Activated T-helper 17 cell treated with anti-CD3 and anti-CD28 coated beads, Interleukin-2, amount 50 U/mL, for 72 hours (primary cell): ENCODE results near the gene IRAK3. TPM values are rescaled to one million over a fixed set of nuclear protein-coding genes. Genes with fewer than 3 reads are reported as not detected.

Experiments
- ATAC-seq: fragments of 150-1000 bp; cut with Tn5 transposase; replicated peaks from 2 replicates; pipeline ENCODE4 v1.10.0; 2021; ENCODE audit warnings: mild to moderate bottlenecking, moderate library complexity
- H3K27ac Mint-ChIP-seq: one replicate; pipeline ENCODE4 v1.8.0; 2022; ENCODE audit warnings: mixed read lengths
- H3K27me3 Mint-ChIP-seq: one replicate; pipeline ENCODE4 v1.8.0; 2022; ENCODE audit warnings: mixed read lengths
- H3K36me3 Mint-ChIP-seq: one replicate; pipeline ENCODE4 v1.8.0; 2022; ENCODE audit warnings: low read depth, mild to moderate bottlenecking, mixed read lengths
- H3K4me1 Mint-ChIP-seq: one replicate; pipeline ENCODE4 v1.8.0; 2022; ENCODE audit warnings: mixed read lengths
- H3K4me3 Mint-ChIP-seq: one replicate; pipeline ENCODE4 v1.8.0; 2022; ENCODE audit warnings: mild to moderate bottlenecking, mixed read lengths
- H3K9me3 Mint-ChIP-seq: one replicate; pipeline ENCODE4 v1.8.0; 2022; ENCODE audit warnings: mixed read lengths
- total RNA-seq, 2 donors: library from RNA; stranded (reverse); gene quantifications; one replicate each; pipeline ENCODE4 v1.2.3, GENCODE V29; 2022

Gene IRAK3
- 1 to 10 TPM; 1.4 to 1.8 TPM for total RNA-seq

DNA sequence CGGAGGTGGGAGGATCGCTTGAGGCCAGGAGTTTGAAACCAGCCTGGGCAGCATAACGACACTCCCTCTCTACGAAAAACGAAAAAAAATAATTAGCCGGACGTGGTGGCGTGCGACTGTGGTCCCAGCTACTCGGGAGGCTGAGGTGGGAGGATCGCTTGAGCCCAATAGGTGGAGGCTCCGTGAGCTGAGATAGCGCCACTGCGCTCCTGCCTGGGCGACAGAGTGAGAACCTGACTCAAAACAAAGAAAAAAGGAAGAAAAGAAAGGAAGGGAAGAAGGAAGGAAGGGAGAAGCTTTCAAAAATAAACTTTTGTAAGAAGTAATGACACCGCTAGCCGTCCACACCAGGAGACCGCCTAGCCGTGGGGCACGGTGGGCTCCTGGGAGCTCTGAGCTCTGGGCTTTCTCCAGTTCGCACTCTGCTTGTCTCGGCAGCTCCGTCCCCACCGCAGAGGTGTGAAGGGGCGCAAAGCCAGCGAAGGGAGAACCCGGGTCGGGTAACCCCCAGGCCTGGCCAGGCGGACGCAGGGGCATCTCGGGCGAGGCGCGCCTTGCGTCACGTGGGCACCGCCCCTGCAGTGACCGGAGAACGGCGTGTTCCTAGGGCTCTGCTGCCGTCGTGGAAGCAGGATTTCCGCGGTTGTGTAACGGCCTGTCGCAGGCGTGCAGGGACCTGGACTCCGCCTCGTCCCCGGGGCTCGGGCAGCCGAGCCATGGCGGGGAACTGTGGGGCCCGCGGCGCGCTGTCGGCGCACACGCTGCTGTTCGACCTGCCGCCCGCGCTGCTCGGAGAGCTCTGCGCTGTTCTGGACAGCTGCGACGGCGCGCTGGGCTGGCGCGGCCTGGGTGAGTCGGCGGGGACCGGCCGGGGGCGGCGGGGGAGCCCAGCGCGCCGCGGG lies at the start of gene IRAK3:
IRAK3 (plus strand) TSS at position 631 of the 902 bp plus-strand sequence; CDS start at position 717, 86 bp downstream.
- Mint-ChIP-seq H3K4me3 (peak within 1 kb of the TSS; percentile 74), H3K9me3 (peaks cover 3% of the 10 kb centered on the region), H3K27me3 (peaks cover 48% of the 10 kb centered on the region), H3K36me3 (no peaks in the 10 kb centered on the region), H3K4me1 (no peaks in the 10 kb centered on the region), H3K27ac (no peak within 1 kb of the TSS)
- peak; percentile 86 for ATAC-seq

DNA sequence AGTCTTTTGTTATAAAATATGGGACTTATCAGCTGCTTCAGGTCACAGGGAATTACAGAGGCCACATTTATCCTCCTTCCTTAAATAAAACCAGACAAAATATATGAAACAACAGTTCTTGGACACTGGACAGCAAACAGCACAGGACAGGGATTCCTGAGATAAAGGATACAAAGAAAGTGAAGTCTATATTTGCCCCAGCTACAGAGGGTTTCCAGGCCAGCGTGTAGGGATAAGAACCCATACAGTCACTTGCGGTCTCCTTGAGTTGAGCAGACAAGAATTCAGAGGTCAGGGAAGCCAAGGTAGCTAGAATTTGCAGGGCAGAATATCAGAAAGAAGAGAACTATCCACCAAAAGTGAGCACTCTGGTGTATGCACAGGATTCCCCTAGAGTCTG lies 49.7 kb upstream of the IRAK3 start:
- no peaks in the 10 kb centered on the region for H3K27me3 Mint-ChIP-seq
- H3K36me3 Mint-ChIP-seq: peaks cover 80% of the 10 kb centered on the region
- H3K4me3 Mint-ChIP-seq: no peak overlapping the region
- H3K4me1 Mint-ChIP-seq: no peaks in the 10 kb centered on the region
- no peak for ATAC-seq
- H3K27ac Mint-ChIP-seq: no peak overlapping the region
- peaks cover 5% of the 10 kb centered on the region for H3K9me3 Mint-ChIP-seq

DNA sequence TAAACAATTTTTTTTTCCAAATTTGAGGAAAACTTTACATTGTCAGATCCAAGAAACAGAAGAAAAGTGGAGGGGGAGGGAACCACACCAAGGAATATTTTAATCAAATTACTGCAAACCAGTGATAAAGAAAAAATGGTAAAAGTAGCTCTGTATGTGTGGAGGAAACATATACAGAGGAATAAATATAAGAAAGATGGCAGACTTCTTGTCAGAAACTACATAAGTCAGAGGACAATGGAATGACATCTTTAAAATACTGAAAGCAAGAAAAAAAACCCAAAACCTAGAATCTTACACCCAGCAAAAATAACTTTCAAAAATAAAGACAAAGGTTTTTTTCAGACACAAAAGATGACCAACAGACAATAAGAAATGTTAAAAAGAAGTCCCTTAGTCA lies 48.3 kb upstream of the IRAK3 start:
- no peaks in the 10 kb centered on the region for H3K27me3 Mint-ChIP-seq
- no peak overlapping the region for H3K27ac Mint-ChIP-seq
- H3K4me3 Mint-ChIP-seq: no peak overlapping the region
- H3K9me3 Mint-ChIP-seq: peaks cover 5% of the 10 kb centered on the region
- no peak for ATAC-seq
- no peaks in the 10 kb centered on the region for H3K4me1 Mint-ChIP-seq
- peaks cover 94% of the 10 kb centered on the region for H3K36me3 Mint-ChIP-seq

DNA sequence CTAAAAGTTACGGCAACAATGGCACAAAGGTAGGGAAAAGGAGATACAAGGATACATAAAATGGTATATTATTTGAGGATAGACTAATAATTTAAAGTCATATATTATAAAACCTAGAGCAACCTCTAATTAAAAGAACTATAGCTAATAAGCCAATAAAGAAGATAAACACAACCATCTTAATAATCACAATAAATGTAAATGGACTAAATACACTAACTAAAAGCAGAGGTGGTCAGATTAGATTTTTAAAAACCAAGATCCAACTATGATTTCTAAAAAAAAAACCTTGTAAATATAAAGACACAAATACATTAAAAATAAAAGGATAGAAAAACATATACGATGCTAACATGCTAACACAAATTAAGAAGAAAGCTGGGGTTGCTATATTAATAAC lies 47.7 kb upstream of the IRAK3 start:
- H3K27me3 Mint-ChIP-seq: no peaks in the 10 kb centered on the region
- H3K36me3 Mint-ChIP-seq: peaks cover 96% of the 10 kb centered on the region
- no peak for ATAC-seq
- H3K4me1 Mint-ChIP-seq: no peaks in the 10 kb centered on the region
- H3K9me3 Mint-ChIP-seq: peaks cover 5% of the 10 kb centered on the region
- no peak overlapping the region for H3K4me3 Mint-ChIP-seq
- H3K27ac Mint-ChIP-seq: no peak overlapping the region

DNA sequence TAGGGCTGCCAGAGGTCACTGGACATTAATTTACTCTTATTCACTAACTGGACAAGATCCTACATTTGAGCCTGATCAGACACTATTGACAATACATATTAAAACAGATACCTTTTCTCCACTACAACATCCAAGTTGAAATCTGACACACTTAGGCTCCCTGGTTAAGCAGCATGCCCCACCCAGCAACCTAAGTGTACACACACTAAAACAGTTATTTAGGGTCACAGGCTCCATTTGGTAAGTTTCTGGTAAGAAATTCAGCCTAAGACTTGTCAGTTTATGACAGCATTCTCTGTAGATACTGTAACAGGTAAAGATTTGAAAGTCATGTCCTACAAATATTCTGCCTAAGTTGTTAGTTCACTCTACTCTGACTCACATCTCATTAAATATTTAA lies 46.2 kb upstream of the IRAK3 start:
- H3K27me3 Mint-ChIP-seq: no peaks in the 10 kb centered on the region
- no peak overlapping the region for H3K4me3 Mint-ChIP-seq
- H3K9me3 Mint-ChIP-seq: peaks cover 5% of the 10 kb centered on the region
- H3K4me1 Mint-ChIP-seq: no peaks in the 10 kb centered on the region
- ATAC-seq: no peak
- H3K36me3 Mint-ChIP-seq: peaks cover 95% of the 10 kb centered on the region
- H3K27ac Mint-ChIP-seq: no peak overlapping the region

- Mint-ChIP-seq H3K27ac (no peak overlapping the region), H3K36me3 (peaks cover 97% of the 10 kb centered on the region), H3K4me1 (no peaks in the 10 kb centered on the region), H3K4me3 (no peak overlapping the region), H3K9me3 (peaks cover 5% of the 10 kb centered on the region), H3K27me3 (no peaks in the 10 kb centered on the region)
- no peak for ATAC-seq
Observed at GRCh38 chr12:66143868-66144267, 45.1 kb upstream of the IRAK3 start.

- Mint-ChIP-seq H3K4me3 (no peak overlapping the region), H3K27me3 (no peaks in the 10 kb centered on the region), H3K9me3 (peaks cover 4% of the 10 kb centered on the region), H3K36me3 (peaks cover 99% of the 10 kb centered on the region), H3K4me1 (no peaks in the 10 kb centered on the region), H3K27ac (peak overlapping the region; percentile 42)
- ATAC-seq: no peak
Observed at GRCh38 chr12:66144791-66145754, 43.9 kb upstream of the IRAK3 start.

DNA sequence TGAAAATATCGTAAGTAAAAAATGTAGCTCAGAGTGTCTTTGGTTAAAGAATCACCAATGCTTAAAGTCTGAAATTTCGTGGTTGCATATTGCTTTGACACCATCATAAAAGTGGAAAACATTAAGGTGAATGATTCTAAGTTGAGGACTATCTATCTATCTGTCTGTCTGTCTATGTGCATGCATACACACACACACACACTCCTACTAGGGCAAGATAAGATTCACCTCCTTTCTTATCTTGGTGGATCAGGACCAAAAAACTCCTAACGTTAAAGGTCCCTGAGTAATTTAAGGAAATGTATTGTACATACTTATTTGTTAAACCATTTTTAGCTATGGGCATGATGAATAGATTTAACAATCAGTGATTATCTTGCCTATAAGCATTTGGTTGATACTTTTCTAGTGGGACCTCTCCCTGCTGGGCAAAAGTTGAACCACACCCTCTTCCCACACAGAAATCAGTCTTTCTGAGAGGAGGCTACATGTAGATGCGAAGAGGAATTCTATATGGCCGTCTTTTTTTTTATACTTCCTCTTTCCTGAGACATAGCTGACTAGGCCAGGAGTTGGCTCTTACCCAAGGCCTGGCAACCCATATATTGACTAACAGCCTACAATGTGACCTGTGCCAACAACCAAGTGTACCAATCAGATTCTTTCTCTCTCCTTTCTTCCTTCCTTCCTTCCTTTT lies 39.2 kb upstream of the IRAK3 start:
- H3K27me3 Mint-ChIP-seq: no peaks in the 10 kb centered on the region
- ATAC-seq: no peak
- no peak overlapping the region for H3K27ac Mint-ChIP-seq
- no peaks in the 10 kb centered on the region for H3K9me3 Mint-ChIP-seq
- peaks cover 78% of the 10 kb centered on the region for H3K36me3 Mint-ChIP-seq
- H3K4me3 Mint-ChIP-seq: no peak overlapping the region
- peaks cover under 1% of the 10 kb centered on the region for H3K4me1 Mint-ChIP-seq

DNA sequence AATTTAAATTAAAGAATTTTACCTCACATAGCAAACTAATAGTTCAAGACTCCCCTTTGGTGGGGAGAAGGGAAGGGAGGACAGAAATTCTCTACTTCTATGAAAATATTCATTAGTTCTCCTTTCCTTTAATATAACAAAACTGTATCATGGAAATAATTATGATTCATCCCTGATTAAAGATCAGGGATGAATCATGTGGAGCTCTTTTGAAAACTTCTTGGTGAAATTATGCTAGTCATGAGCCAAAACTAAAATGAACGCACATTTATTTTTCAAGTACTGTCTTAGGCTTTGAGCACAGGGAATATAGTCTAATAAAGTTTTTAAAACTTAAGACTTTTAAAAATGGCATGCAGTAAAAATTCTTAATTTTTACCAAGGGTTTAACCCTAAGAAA lies 36.3 kb upstream of the IRAK3 start:
- Mint-ChIP-seq H3K36me3 (peaks cover 50% of the 10 kb centered on the region), H3K9me3 (no peaks in the 10 kb centered on the region), H3K4me3 (no peak overlapping the region), H3K27me3 (no peaks in the 10 kb centered on the region), H3K27ac (no peak overlapping the region), H3K4me1 (peaks cover 14% of the 10 kb centered on the region)
- no peak for ATAC-seq

- Mint-ChIP-seq H3K27me3 (no peaks in the 10 kb centered on the region), H3K4me1 (peaks cover 22% of the 10 kb centered on the region), H3K36me3 (peaks cover 43% of the 10 kb centered on the region), H3K9me3 (no peaks in the 10 kb centered on the region), H3K27ac (peak overlapping the region; percentile 14), H3K4me3 (no peak overlapping the region)
- no peak for ATAC-seq
Observed at GRCh38 chr12:66154776-66155175, 34.2 kb upstream of the IRAK3 start.

DNA sequence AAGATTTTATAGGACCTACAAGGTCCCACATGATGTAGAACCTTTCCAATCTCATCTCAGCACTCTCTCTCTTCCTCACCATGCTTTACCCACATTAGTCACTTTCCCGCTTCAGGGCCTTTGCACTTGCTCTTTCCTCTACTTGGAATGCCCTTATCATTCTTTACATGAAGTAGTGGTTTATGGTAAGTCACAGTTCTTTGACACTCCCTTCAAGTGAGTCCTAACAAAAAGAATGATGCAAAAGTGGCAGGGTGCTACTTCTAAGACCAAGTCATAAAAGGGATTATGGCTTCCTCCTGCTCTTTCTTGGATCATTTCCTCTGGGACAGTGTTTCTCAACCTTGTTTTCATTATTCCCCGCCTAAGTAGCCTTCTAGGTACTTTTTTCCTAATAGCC lies 32.4 kb upstream of the IRAK3 start:
- Mint-ChIP-seq H3K27me3 (no peaks in the 10 kb centered on the region), H3K9me3 (no peaks in the 10 kb centered on the region), H3K4me1 (peaks cover 22% of the 10 kb centered on the region), H3K4me3 (no peak overlapping the region), H3K36me3 (peaks cover 42% of the 10 kb centered on the region), H3K27ac (peak overlapping the region; percentile 56)
- no peak for ATAC-seq

- Mint-ChIP-seq H3K27ac (peak overlapping the region; percentile 58), H3K27me3 (no peaks in the 10 kb centered on the region), H3K4me1 (peaks cover 45% of the 10 kb centered on the region), H3K36me3 (peaks cover 36% of the 10 kb centered on the region), H3K9me3 (no peaks in the 10 kb centered on the region), H3K4me3 (no peak overlapping the region)
- no peak for ATAC-seq
Observed at GRCh38 chr12:66159123-66159522, 29.9 kb upstream of the IRAK3 start.

DNA sequence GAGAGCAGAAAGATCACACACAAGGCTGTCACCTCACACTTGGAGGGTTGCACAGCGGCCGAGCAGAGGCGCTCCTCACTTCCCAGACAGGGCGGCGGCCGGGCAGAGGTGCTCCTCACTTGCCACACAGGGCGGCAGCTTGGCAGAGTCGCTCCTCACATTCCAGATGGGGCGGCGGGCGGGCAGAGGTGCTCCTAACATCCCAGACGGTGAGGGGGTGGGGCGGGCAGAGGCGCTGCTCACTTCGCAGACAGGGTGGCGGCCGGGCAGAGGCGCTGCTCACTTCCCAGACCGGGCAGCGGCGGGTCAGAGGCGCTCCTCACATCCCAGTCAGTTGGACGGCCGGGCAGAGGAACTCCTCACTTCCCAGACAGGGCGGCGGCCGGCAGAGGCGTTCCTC lies 28.3 kb upstream of the IRAK3 start:
- ATAC-seq: no peak
- peaks cover 51% of the 10 kb centered on the region for H3K36me3 Mint-ChIP-seq
- H3K27me3 Mint-ChIP-seq: no peaks in the 10 kb centered on the region
- H3K27ac Mint-ChIP-seq: no peak overlapping the region
- no peak overlapping the region for H3K4me3 Mint-ChIP-seq
- H3K9me3 Mint-ChIP-seq: peaks cover 5% of the 10 kb centered on the region
- peaks cover 56% of the 10 kb centered on the region for H3K4me1 Mint-ChIP-seq

DNA sequence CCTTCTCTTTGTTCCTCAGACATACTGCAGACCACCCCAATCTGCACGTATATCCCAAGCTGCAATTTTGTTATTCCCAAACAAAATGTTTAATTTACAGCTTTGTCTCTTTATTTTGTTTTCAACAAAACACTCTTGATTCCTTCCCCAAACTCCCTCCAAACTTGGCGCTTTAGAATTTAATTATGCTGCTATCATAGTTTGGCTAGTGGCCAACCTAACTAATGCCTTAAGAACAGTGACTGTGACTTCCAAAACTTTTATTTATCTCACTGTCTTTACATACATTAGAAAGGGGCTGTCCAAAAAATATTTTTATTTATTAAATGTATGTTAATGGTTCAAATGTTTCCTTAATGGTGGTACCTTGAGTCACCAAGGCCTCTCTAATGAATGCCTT lies 26.3 kb upstream of the IRAK3 start:
- H3K4me3 Mint-ChIP-seq: no peak overlapping the region
- peaks cover 5% of the 10 kb centered on the region for H3K9me3 Mint-ChIP-seq
- H3K27me3 Mint-ChIP-seq: no peaks in the 10 kb centered on the region
- no peak for ATAC-seq
- peak overlapping the region; percentile 91 for H3K27ac Mint-ChIP-seq
- peaks cover 67% of the 10 kb centered on the region for H3K36me3 Mint-ChIP-seq
- H3K4me1 Mint-ChIP-seq: peaks cover 58% of the 10 kb centered on the region
